Liver (tissue), 9 donors: ENCODE results near the gene DAPL1. TPM values are rescaled to one million over a fixed set of nuclear protein-coding genes. Genes with fewer than 3 reads are reported as not detected.

ENCODE experiments used
- DNase-seq: peaks from one replicate; pipeline ENCODE4 v3.0.0-alpha.2; 2017; ENCODE audit warnings: low spot score
- H3K27ac ChIP-seq, 2 donors: one replicate each; pipeline ENCODE4 v1.7.0; 2013; ENCODE audit warnings: inconsistent platforms in 2 of 2, low read length in 2 of 2, control low read depth in 1 of 2, low read depth in 1 of 2, mild to moderate bottlenecking in 1 of 2
- H3K27me3 ChIP-seq, 4 donors: one replicate each; pipeline versions ENCODE4 v1.6.1 to v1.7.0; 2013; ENCODE audit warnings: low read length in 3 of 4, inconsistent platforms in 1 of 4, mild to moderate bottlenecking in 1 of 4, moderate library complexity in 1 of 4; ENCODE audit not compliant: control insufficient read depth in 4 of 4, insufficient read depth in 4 of 4
- H3K36me3 ChIP-seq, 4 donors: one replicate each; pipeline versions ENCODE4 v1.6.1 to v1.7.0; 2013; ENCODE audit warnings: low read length in 3 of 4, mild to moderate bottlenecking in 3 of 4, low read depth in 1 of 4, moderate library complexity in 1 of 4; ENCODE audit not compliant: control insufficient read depth in 4 of 4, insufficient read depth in 3 of 4
- H3K4me1 ChIP-seq, 4 donors: one replicate each; pipeline versions ENCODE4 v1.6.1 to v1.7.0; 2013; ENCODE audit warnings: low read length in 3 of 4, mild to moderate bottlenecking in 3 of 4, moderate library complexity in 1 of 4; ENCODE audit not compliant: control insufficient read depth in 4 of 4, insufficient read depth in 4 of 4
- H3K4me3 ChIP-seq, 3 donors: one replicate each; pipeline versions ENCODE4 v1.6.1 to v1.7.0; 2013; ENCODE audit warnings: low read length in 3 of 3, control low read depth in 1 of 3, low read depth in 1 of 3, mild to moderate bottlenecking in 1 of 3
- H3K9ac ChIP-seq, 2 donors: one replicate each; pipeline ENCODE4 v1.7.0; 2013; ENCODE audit warnings: low read length in 2 of 2, mild to moderate bottlenecking in 2 of 2, moderate library complexity in 2 of 2, control low read depth in 1 of 2, low read depth in 1 of 2
- H3K9me3 ChIP-seq, 4 donors: one replicate each; pipeline versions ENCODE4 v1.6.1 to v1.7.0; 2013; ENCODE audit warnings: low read length in 3 of 4; ENCODE audit not compliant: control insufficient read depth in 4 of 4
- EGR1 ChIP-seq, 2 donors: IDR thresholded peaks; 2 replicates each; pipeline ENCODE4 v1.6.1; 2016 to 2018; ENCODE audit warnings: antibody characterized with exemption in 2 of 2, low read depth in 2 of 2
- FOXA1 ChIP-seq: IDR thresholded peaks from 2 replicates; pipeline ENCODE4 v1.6.1; 2016; ENCODE audit warnings: antibody characterized with exemption
- FOXA2 ChIP-seq: IDR thresholded peaks from 2 replicates; pipeline ENCODE4 v1.6.1; 2016; ENCODE audit warnings: antibody characterized with exemption
- GABPA ChIP-seq, 2 donors: IDR thresholded peaks in 1 of 2; conservative IDR thresholded peaks in 1 of 2; 2 replicates each; pipeline ENCODE4 v1.6.1; 2016; ENCODE audit warnings: antibody characterized with exemption in 2 of 2, mild to moderate bottlenecking in 1 of 2, moderate library complexity in 1 of 2
- HNF4A ChIP-seq, 2 donors: conservative IDR thresholded peaks; 2 replicates each; pipeline ENCODE4 v1.6.1; 2016; ENCODE audit warnings: antibody characterized with exemption in 2 of 2, mild to moderate bottlenecking in 2 of 2
- HNF4G ChIP-seq: IDR thresholded peaks from 2 replicates; pipeline ENCODE4 v1.6.1; 2016; ENCODE audit warnings: antibody characterized with exemption
- JUND ChIP-seq, 2 donors: IDR thresholded peaks; 2 replicates each; pipeline ENCODE4 v1.6.1; 2016; ENCODE audit warnings: antibody characterized with exemption in 2 of 2
- MAX ChIP-seq: IDR thresholded peaks from 2 replicates; pipeline ENCODE4 v1.6.1; 2016; ENCODE audit warnings: antibody characterized with exemption
- NR2F2 ChIP-seq: IDR thresholded peaks from 2 replicates; pipeline ENCODE4 v1.6.1; 2016; ENCODE audit warnings: antibody characterized with exemption
- RAD21 ChIP-seq, 2 donors: IDR thresholded peaks; 2 replicates each; pipeline ENCODE4 v1.6.1; 2016; ENCODE audit warnings: antibody characterized with exemption in 2 of 2, mild to moderate bottlenecking in 2 of 2
- RXRA ChIP-seq, 2 donors: IDR thresholded peaks; 2 replicates each; pipeline ENCODE4 v1.6.1; 2017 to 2018; ENCODE audit warnings: antibody characterized with exemption in 2 of 2, mild to moderate bottlenecking in 1 of 2
- SP1 ChIP-seq: IDR thresholded peaks from 2 replicates; pipeline ENCODE4 v1.6.1; 2018; ENCODE audit warnings: antibody characterized with exemption, mild to moderate bottlenecking
- TAF1 ChIP-seq: conservative IDR thresholded peaks from 2 replicates; pipeline ENCODE4 v1.6.1; 2016; ENCODE audit warnings: antibody characterized with exemption, mild to moderate bottlenecking
- YY1 ChIP-seq: IDR thresholded peaks from 2 replicates; pipeline ENCODE4 v1.6.1; 2016; ENCODE audit warnings: antibody characterized with exemption, mild to moderate bottlenecking
- WGBS: extraction: QIAGEN DNeasy Blood & Tissue Kit; methylation state at CpG from one replicate; pipeline ENCODE4 v1.1.7; 2013; 5-methylcytosine and 5-hydroxymethylcytosine counted together
- polyA plus RNA-seq, 2 donors: library from polyadenylated mRNA; stranded (reverse) in 1 of 2; unstranded in 1 of 2; fragments of 200-250 nt in 1 of 2; fragments of >200 nt in 1 of 2; fragmentation: Nextera tagmentation in 1 of 2; extraction: Ambion mirVana in 1 of 2; gene quantifications; one replicate each; pipeline versions ENCODE4 v1.2.1 to v1.2.3, GENCODE V29; 2013 to 2015
- total RNA-seq, 2 donors: library from RNA; depleted of rRNA; stranded (reverse); fragments of >200 nt; gene quantifications; one replicate each; pipeline ENCODE4 v1.2.3, GENCODE V29; 2014
- TF ChIP-seq, protein P1 (sequence below): IDR thresholded peaks from 2 replicates; pipeline ENCODE4 v1.6.1; 2016; ENCODE audit warnings: antibody characterized with exemption
- TF ChIP-seq, protein P2 (sequence below): fragments of 150-350 bp; IDR thresholded peaks from 2 replicates; pipeline ENCODE4 v1.5.1; 2017; ENCODE audit warnings: improper control_type of control experiment, low read depth, low read length; ENCODE audit not compliant: missing input control
- TF ChIP-seq, protein P3 (sequence below): IDR thresholded peaks from 2 replicates; pipeline ENCODE4 v1.6.1; 2016; ENCODE audit warnings: antibody characterized with exemption
- TF ChIP-seq, protein P4 (sequence below): IDR thresholded peaks from 2 replicates; pipeline ENCODE4 v1.6.1; 2016; ENCODE audit warnings: antibody characterized with exemption, mild to moderate bottlenecking
- donor health status: healthy.
- donor health status: healthy.
- donor health status: healthy.
- donor health status: healthy.
- donor health status: healthy.

Gene DAPL1
- total and polyA plus RNA-seq, 4 donors, result 0.71 TPM; not detected in 3

GRCh38 chr2:158818511-158818910 is 23.4 kb downstream of the DAPL1 start:
- H3K27me3 ChIP-seq, result no peaks in the 10 kb centered on the region
- no peak for DNase-seq
- no peak overlapping the region for H3K4me3 ChIP-seq
- no peak overlapping the region for H3K9ac ChIP-seq
- peaks cover 0 to 6% (median 0%) of the 10 kb centered on the region in 4 donors for H3K4me1 ChIP-seq
- H3K27ac ChIP-seq, result no peak overlapping the region
- H3K36me3 ChIP-seq, result no peaks in the 10 kb centered on the region
- WGBS, result 54% methylated on average over 3 of the region's 3 CpGs
- H3K9me3 ChIP-seq, result no peaks in the 10 kb centered on the region
- no peak for TF ChIP-seq FOXA1
- TF ChIP-seq, protein P1, sequence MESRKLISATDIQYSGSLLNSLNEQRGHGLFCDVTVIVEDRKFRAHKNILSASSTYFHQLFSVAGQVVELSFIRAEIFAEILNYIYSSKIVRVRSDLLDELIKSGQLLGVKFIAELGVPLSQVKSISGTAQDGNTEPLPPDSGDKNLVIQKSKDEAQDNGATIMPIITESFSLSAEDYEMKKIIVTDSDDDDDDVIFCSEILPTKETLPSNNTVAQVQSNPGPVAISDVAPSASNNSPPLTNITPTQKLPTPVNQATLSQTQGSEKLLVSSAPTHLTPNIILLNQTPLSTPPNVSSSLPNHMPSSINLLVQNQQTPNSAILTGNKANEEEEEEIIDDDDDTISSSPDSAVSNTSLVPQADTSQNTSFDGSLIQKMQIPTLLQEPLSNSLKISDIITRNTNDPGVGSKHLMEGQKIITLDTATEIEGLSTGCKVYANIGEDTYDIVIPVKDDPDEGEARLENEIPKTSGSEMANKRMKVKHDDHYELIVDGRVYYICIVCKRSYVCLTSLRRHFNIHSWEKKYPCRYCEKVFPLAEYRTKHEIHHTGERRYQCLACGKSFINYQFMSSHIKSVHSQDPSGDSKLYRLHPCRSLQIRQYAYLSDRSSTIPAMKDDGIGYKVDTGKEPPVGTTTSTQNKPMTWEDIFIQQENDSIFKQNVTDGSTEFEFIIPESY, result no peak
- TF ChIP-seq, protein P2, sequence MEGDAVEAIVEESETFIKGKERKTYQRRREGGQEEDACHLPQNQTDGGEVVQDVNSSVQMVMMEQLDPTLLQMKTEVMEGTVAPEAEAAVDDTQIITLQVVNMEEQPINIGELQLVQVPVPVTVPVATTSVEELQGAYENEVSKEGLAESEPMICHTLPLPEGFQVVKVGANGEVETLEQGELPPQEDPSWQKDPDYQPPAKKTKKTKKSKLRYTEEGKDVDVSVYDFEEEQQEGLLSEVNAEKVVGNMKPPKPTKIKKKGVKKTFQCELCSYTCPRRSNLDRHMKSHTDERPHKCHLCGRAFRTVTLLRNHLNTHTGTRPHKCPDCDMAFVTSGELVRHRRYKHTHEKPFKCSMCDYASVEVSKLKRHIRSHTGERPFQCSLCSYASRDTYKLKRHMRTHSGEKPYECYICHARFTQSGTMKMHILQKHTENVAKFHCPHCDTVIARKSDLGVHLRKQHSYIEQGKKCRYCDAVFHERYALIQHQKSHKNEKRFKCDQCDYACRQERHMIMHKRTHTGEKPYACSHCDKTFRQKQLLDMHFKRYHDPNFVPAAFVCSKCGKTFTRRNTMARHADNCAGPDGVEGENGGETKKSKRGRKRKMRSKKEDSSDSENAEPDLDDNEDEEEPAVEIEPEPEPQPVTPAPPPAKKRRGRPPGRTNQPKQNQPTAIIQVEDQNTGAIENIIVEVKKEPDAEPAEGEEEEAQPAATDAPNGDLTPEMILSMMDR, result no peak
- no peak for TF ChIP-seq GABPA (IDR thresholded peaks at IDR 0.05 in 1 of 2, conservative IDR thresholded peaks at IDR 0.05 in 1 of 2)
- TF ChIP-seq JUND (IDR thresholded peaks at IDR 0.05), result no peak
- no peak for TF ChIP-seq HNF4G
- TF ChIP-seq MAX, result no peak
- no peak for TF ChIP-seq FOXA2
- TF ChIP-seq, protein P3, sequence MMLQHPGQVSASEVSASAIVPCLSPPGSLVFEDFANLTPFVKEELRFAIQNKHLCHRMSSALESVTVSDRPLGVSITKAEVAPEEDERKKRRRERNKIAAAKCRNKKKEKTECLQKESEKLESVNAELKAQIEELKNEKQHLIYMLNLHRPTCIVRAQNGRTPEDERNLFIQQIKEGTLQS, result no peak
- TF ChIP-seq, protein P4, sequence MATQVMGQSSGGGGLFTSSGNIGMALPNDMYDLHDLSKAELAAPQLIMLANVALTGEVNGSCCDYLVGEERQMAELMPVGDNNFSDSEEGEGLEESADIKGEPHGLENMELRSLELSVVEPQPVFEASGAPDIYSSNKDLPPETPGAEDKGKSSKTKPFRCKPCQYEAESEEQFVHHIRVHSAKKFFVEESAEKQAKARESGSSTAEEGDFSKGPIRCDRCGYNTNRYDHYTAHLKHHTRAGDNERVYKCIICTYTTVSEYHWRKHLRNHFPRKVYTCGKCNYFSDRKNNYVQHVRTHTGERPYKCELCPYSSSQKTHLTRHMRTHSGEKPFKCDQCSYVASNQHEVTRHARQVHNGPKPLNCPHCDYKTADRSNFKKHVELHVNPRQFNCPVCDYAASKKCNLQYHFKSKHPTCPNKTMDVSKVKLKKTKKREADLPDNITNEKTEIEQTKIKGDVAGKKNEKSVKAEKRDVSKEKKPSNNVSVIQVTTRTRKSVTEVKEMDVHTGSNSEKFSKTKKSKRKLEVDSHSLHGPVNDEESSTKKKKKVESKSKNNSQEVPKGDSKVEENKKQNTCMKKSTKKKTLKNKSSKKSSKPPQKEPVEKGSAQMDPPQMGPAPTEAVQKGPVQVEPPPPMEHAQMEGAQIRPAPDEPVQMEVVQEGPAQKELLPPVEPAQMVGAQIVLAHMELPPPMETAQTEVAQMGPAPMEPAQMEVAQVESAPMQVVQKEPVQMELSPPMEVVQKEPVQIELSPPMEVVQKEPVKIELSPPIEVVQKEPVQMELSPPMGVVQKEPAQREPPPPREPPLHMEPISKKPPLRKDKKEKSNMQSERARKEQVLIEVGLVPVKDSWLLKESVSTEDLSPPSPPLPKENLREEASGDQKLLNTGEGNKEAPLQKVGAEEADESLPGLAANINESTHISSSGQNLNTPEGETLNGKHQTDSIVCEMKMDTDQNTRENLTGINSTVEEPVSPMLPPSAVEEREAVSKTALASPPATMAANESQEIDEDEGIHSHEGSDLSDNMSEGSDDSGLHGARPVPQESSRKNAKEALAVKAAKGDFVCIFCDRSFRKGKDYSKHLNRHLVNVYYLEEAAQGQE, result no peak
- no peak for TF ChIP-seq RXRA (IDR thresholded peaks at IDR 0.05)
- TF ChIP-seq TAF1, result no peak
- no peak for TF ChIP-seq HNF4A (conservative IDR thresholded peaks at IDR 0.05)
- no peak for TF ChIP-seq SP1
- TF ChIP-seq EGR1 (IDR thresholded peaks at IDR 0.05; ENCODE audit: low read depth in 2 of 2), result no peak
- no peak for TF ChIP-seq NR2F2
- no peak for TF ChIP-seq YY1
- TF ChIP-seq RAD21 (IDR thresholded peaks at IDR 0.05), result no peak
